Cardiac muscle cell (in vitro differentiated cells and primary cell): Measurements from ENCODE around the gene XYLT1. TPM values are rescaled to one million over a fixed set of nuclear protein-coding genes. Genes with fewer than 3 reads are reported as not detected.

Experiments used
- DNase-seq, 2 donors: peaks; one replicate each; pipeline versions ENCODE4 v3.0.0 to v3.0.0-alpha.2; 2010 to 2017; ENCODE audit warnings: low read depth in 1 of 2, low spot score in 1 of 2
- H3K27ac ChIP-seq: fragments of 200-600 bp; sonication (generic); 2 replicates; pipeline ENCODE4 v1.5.1; 2016
- H3K27me3 ChIP-seq: fragments of 200-600 bp; sonication (generic); 2 replicates; pipeline ENCODE4 v1.6.0; 2016; ENCODE audit warnings: control low read depth
- H3K36me3 ChIP-seq: fragments of 200-600 bp; sonication (generic); 2 replicates; pipeline ENCODE4 v1.5.1; 2016; ENCODE audit warnings: control low read depth
- H3K4me1 ChIP-seq: fragments of 200-600 bp; sonication (generic); 2 replicates; pipeline ENCODE4 v1.8.1; 2017; ENCODE audit warnings: low read depth, mild to moderate bottlenecking, mixed run types
- H3K4me3 ChIP-seq: fragments of 200-600 bp; sonication (generic); 2 replicates; pipeline ENCODE4 v1.5.1; 2016; ENCODE audit warnings: mild to moderate bottlenecking
- H3K9me3 ChIP-seq: fragments of 200-600 bp; sonication (generic); 2 replicates; pipeline ENCODE4 v1.5.1; 2017; ENCODE audit warnings: low read depth, mild to moderate bottlenecking, control low read depth
- polyA plus RNA-seq: library from polyadenylated mRNA; unstranded; fragments of >200 nt; fragmentation: Nextera tagmentation; extraction: Ambion mirVana; gene quantifications from 2 replicates; pipeline ENCODE4 v1.2.1, GENCODE V29; 2016
- total RNA-seq: library from RNA; depleted of rRNA; stranded (reverse); fragments of >200 nt; gene quantifications from 2 replicates; pipeline ENCODE4 v1.2.3, GENCODE V29; 2016
- TF ChIP-seq, protein P1 (sequence below): IDR thresholded peaks from 2 replicates; pipeline ENCODE4 v1.5.1; 2012; ENCODE audit warnings: low read depth, mild to moderate bottlenecking, low read length

Gene XYLT1
- total and polyA plus RNA-seq, 2 experiments from 2014 or later: 3.1 to 7.2 TPM

DNA sequence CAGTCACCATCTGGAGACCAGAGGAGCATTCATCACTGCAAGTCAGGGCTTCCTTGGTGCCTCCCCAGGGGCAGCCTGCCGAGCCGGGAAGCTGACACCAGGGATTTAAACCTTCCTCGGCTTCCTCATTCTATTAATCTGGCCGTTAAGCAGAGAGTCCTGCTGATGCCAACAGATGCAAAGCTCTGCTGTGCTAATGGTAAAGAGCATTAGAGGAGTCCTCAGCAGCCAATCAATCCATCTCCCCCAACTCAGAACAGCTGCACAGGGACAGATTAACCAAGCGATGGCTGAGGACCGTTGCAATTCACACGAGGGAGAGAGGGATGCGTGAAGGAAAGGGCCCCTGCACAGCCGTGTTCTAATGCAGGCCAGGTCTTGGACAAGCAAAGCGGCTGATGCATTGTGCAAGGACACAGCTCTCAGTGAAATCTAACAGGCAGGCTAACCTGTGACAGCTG, 116.6 kb downstream of the XYLT1 start:
- TF ChIP-seq, protein P1, sequence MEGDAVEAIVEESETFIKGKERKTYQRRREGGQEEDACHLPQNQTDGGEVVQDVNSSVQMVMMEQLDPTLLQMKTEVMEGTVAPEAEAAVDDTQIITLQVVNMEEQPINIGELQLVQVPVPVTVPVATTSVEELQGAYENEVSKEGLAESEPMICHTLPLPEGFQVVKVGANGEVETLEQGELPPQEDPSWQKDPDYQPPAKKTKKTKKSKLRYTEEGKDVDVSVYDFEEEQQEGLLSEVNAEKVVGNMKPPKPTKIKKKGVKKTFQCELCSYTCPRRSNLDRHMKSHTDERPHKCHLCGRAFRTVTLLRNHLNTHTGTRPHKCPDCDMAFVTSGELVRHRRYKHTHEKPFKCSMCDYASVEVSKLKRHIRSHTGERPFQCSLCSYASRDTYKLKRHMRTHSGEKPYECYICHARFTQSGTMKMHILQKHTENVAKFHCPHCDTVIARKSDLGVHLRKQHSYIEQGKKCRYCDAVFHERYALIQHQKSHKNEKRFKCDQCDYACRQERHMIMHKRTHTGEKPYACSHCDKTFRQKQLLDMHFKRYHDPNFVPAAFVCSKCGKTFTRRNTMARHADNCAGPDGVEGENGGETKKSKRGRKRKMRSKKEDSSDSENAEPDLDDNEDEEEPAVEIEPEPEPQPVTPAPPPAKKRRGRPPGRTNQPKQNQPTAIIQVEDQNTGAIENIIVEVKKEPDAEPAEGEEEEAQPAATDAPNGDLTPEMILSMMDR: no peak
- Histone ChIP-seq H3K27ac (no peak overlapping the region), H3K27me3 (no peaks in the 10 kb centered on the region), H3K36me3 (no peaks in the 10 kb centered on the region), H3K4me3 (no peak overlapping the region), H3K9me3 (no peaks in the 10 kb centered on the region), H3K4me1 (no peaks in the 10 kb centered on the region)
- DNase-seq: no peak

DNA sequence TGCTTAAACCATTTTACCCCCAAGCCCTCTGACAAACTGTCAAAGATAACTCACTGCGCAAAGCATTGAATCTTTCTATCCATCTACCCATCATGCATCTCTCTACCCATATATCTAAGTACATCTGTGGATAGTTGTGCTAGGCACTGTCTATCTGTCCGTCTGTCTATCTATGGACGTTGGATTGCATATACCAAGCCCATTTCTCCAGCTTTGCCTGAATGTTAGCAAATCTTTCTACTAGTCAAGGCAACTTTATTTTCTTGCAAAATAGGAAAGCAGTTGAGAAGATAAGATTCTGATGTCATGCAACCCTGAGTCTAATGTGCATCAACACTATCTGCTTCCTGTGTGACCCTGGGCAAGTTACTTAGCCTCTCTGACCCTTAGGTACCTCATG, 117.2 kb downstream of the XYLT1 start:
- H3K36me3 ChIP-seq: no peaks in the 10 kb centered on the region
- H3K27ac ChIP-seq: no peak overlapping the region

GRCh38 chr16:17351441-17352035, 119.2 kb downstream of the XYLT1 start:
- no peaks in the 10 kb centered on the region for H3K27me3 ChIP-seq
- H3K9me3 ChIP-seq: no peaks in the 10 kb centered on the region
- H3K4me1 ChIP-seq: peaks cover 11% of the 10 kb centered on the region
- no peaks in the 10 kb centered on the region for H3K36me3 ChIP-seq
- DNase-seq: no peak
- no peak overlapping the region for H3K4me3 ChIP-seq
- no peak overlapping the region for H3K27ac ChIP-seq
- TF ChIP-seq, protein P1: no peak

More for the DNA sequence above, 117.2 kb downstream of the XYLT1 start:
- no peak overlapping the region for H3K4me3 ChIP-seq
- H3K4me1 ChIP-seq: no peaks in the 10 kb centered on the region
- no peak for DNase-seq
- H3K27me3 ChIP-seq: no peaks in the 10 kb centered on the region
- no peaks in the 10 kb centered on the region for H3K9me3 ChIP-seq
- TF ChIP-seq, protein P1: no peak

DNA sequence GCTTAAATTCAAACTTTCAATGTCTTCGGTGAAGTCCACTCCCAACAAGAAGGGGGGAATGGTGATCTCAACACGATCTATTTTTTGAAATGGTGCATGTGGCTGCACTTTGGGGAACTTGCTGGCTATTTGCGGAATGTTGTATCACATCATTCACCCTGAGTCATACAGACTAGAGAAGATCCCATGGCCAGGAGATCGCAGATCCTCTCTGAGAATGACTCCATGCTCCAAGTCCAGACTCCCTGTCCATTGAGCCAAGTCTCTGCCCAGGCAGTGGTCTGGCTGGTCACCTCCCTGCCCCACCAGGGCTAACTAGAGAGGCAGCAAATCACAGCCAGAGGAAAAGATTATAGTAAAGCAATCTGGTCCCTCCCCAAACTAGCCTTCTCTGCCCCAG, 120.6 kb downstream of the XYLT1 start:
- Histone ChIP-seq H3K36me3 (no peaks in the 10 kb centered on the region), H3K4me1 (peaks cover 11% of the 10 kb centered on the region), H3K27ac (no peak overlapping the region), H3K4me3 (no peak overlapping the region), H3K9me3 (no peaks in the 10 kb centered on the region), H3K27me3 (no peaks in the 10 kb centered on the region)
- no peak for DNase-seq
- TF ChIP-seq, protein P1: no peak

GRCh38 chr16:17348826-17349225, 121.9 kb downstream of the XYLT1 start:
- Histone ChIP-seq H3K36me3 (no peaks in the 10 kb centered on the region), H3K4me1 (peaks cover 11% of the 10 kb centered on the region), H3K27ac (no peak overlapping the region), H3K9me3 (no peaks in the 10 kb centered on the region), H3K4me3 (no peak overlapping the region), H3K27me3 (no peaks in the 10 kb centered on the region)
- DNase-seq: no peak
- TF ChIP-seq, protein P1: no peak
